ENCODE data around the gene DDX23.
"Not testable (repeated sequence)": the region's sequence is repeated elsewhere in the genome, so short reads cannot be mapped to it uniquely, and the experiment has no call there.

DDX23 gene

DNA sequence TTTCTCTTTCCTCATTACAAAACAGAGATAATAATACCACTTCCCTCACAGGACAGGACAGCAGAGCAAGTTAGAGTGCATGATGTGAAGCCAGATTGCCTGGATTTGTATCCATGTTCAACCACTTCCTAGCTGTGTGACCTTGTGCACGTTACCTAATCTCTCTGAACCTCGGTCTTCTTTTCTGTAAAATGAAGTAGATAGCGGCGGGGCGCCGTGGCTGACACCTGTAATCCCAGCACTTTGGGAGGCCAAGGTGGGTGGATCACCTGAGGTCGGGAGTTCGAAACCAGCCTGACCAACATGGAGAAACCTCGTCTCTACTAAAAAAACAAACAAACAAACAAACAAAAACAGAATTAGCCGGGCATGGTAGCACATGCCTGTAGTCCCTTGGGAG lies 3.0 kb upstream of the DDX23 start:
- H3K4me1 Mint-ChIP-seq (ENCODE audit: low read depth): peaks cover 24% of the 10 kb centered on the region
- H3K4me3 Mint-ChIP-seq, H3K27ac Mint-ChIP-seq, H3K27me3 Mint-ChIP-seq, H3K9me3 Mint-ChIP-seq: not testable (repeated sequence)
- peaks cover 18% of the 10 kb centered on the region for H3K36me3 Mint-ChIP-seq (ENCODE audit: low read depth)
- intact Hi-C loops (cut with micrococcal nuclease): loop anchor here (5.0 kb wide), 1 partner anchor 122 kb away; the partner anchor contains the start of gene WNT1

DNA sequence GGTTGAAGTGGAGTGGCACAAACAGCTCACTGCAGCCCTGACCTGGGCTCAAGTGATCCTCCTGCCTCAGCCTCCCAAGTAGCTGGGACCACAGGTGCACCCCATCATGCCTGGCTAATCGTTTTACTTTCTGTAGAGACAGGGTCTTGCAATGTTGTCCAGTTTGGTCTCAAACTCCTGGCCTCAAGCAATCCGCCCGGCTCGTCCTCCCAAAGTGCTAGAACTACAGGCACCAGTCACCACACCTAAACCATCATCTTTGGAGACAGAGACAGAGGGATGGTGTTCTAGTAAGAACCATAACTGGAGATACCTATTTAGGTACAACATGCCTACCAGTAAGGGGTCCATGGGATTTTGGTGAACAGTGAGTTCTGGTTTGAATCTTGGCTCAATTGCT lies 2.5 kb upstream of the DDX23 start:
- H3K4me1 Mint-ChIP-seq (ENCODE audit: low read depth): peaks cover 27% of the 10 kb centered on the region
- H3K27me3 Mint-ChIP-seq: no peaks in the 10 kb centered on the region
- intact Hi-C loops (cut with micrococcal nuclease): loop anchor here (5.0 kb wide), 1 partner anchor 123 kb away; the partner anchor contains the start of gene WNT1
- no peak overlapping the region for H3K27ac Mint-ChIP-seq
- peaks cover 22% of the 10 kb centered on the region for H3K36me3 Mint-ChIP-seq (ENCODE audit: low read depth)
- no peak overlapping the region for H3K4me3 Mint-ChIP-seq
- no peaks in the 10 kb centered on the region for H3K9me3 Mint-ChIP-seq

DNA sequence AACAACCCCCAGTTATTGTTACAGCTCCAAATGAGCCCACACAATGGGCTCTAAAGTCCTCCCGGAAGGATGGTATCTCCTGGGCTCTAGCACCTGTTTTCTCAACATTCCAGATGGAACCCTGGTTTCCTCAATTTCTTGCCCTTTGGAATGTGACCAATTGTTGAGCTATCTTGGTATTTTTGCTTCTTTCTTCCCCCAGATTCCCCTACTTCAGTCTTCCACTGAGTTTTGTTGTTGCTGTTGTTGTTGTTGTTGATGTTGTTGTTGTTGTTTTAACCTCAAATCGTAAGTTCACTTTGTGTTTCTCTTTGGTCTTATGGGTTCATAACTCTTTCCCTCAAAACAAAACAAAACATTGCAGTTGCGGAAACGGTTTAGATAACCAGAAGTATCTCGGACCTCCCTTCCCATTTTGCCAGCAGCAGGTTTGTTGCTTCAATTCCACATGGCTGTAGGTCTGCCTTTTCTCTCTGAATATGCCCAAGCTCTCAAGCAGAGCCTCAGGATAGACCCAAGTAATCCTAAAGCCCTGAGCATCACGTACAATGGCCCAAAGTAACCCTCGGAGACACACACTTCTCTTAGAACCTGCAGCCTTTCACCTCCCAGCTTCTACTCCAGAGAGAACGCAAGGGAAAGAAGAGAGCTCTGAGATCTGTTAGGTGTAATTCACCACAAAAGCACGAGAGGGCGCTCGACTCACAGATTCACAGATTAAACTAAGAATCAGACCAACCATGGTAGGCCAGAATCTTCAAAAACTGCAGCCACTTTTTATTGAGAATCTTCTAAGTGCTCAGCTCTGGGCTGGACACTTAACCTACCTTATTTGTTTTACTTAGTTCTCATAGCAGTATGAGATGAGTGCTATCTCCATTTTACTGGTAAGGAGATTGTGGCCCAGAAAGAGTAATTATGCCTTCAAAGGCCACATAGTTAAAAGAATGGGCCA lies 1.0 kb upstream of the DDX23 start:
- H3K27me3 Mint-ChIP-seq: no peaks in the 10 kb centered on the region
- peak overlapping the region; percentile 96 for H3K4me3 Mint-ChIP-seq
- intact Hi-C loops (cut with micrococcal nuclease): loop anchor here (1.0 to 5.0 kb wide), 4 partner anchors 37 to 124 kb away; partner anchors contain the start of gene WNT1
- peaks cover 29% of the 10 kb centered on the region for H3K36me3 Mint-ChIP-seq (ENCODE audit: low read depth)
- H3K4me1 Mint-ChIP-seq (ENCODE audit: low read depth): peaks cover 33% of the 10 kb centered on the region
- H3K27ac Mint-ChIP-seq: peak overlapping the region; percentile 90
- H3K9me3 Mint-ChIP-seq: no peaks in the 10 kb centered on the region

DNA sequence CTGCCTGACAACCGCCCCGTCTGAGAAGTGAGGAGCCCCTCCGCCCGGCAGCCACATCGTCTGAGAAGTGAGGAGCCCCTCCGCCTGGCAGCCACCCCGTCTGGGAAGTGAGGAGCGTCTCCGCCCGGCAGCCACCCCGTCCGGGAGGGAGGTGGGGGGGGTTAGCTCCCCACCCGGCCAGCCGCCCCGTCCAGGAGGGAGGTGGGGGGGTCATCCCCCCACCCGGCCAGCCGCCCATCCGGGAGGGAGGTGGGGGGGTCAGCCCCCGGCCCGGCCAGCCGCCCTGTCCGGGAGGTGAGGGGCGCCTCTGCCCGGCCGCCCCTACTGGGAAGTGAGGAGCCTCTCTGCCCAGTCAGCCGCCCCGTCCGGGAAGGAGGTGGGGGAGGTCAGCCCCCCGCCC lies 9.9 kb downstream of the DDX23 start:
- H3K27me3 Mint-ChIP-seq; H3K27ac Mint-ChIP-seq; H3K9me3 Mint-ChIP-seq; intact Hi-C loops (cut with micrococcal nuclease); H3K4me3 Mint-ChIP-seq; H3K4me1 Mint-ChIP-seq (ENCODE audit: low read depth): not testable (repeated sequence)
- peaks cover 95% of the 10 kb centered on the region for H3K36me3 Mint-ChIP-seq (ENCODE audit: low read depth)

DNA sequence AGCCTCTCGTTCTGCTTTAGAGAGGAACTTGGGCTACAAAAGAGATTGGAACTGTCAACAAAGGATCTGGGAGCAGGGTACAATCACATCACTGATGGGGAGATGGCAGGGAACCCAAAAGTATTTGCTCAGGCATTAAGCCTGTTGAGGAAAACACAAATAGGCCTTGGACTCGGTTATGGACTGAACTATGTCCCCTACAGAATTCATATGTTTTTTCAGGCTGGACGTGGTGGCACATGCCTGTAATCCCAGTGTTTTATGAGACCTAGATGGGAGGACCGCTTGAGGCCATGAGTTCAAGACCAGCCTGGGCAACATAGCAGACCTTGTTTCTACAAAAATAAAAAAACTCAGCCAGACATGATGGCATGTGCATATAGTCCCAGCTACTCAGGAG lies 13.9 kb downstream of the DDX23 start:
- H3K4me3 Mint-ChIP-seq: no peak overlapping the region
- no peaks in the 10 kb centered on the region for H3K4me1 Mint-ChIP-seq (ENCODE audit: low read depth)
- intact Hi-C loops (cut with micrococcal nuclease): no loop called here
- no peaks in the 10 kb centered on the region for H3K27me3 Mint-ChIP-seq
- H3K36me3 Mint-ChIP-seq (ENCODE audit: low read depth): peaks cover 92% of the 10 kb centered on the region
- H3K9me3 Mint-ChIP-seq: no peaks in the 10 kb centered on the region
- H3K27ac Mint-ChIP-seq: no peak overlapping the region

DNA sequence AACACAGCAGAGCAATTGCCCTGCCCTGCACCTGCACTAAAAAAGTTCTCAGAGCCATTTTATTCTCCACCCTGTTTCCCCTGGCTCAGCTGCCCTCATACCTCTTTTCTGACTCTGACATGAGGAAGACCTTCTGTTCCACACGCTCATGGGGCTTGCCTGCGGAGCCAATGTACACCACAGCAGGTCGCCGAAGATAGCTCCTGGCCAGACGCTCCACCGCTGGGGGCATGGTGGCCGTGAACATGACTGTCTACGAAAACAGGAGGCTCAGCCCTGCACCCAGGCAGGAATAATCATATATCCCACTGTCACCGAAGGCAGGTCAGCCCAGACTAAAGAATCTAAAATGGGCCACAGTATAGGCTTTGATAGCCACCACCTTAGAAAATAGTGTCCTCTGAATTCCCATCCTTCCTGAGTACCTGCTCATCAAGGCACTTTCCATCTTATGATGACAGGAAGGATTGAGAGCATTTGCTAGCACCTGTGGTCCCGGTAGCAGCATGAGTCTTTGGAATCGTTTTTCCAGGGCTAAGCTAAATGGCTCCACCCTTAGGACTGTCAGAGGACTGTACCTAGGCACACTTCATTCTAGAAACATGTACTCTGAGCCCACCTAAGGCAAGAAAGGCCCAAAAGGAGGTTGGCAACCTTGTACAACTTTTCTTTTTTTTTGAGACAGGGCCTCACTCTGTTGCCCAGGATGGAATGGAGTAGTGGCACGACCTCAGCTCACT lies 19.5 kb downstream of the DDX23 start:
- no peaks in the 10 kb centered on the region for H3K27me3 Mint-ChIP-seq
- peaks cover 91% of the 10 kb centered on the region for H3K36me3 Mint-ChIP-seq (ENCODE audit: low read depth)
- no peaks in the 10 kb centered on the region for H3K4me1 Mint-ChIP-seq (ENCODE audit: low read depth)
- intact Hi-C loops (cut with micrococcal nuclease): no loop called here
- no peak overlapping the region for H3K27ac Mint-ChIP-seq
- H3K4me3 Mint-ChIP-seq: no peak overlapping the region
- H3K9me3 Mint-ChIP-seq: no peaks in the 10 kb centered on the region

DNA sequence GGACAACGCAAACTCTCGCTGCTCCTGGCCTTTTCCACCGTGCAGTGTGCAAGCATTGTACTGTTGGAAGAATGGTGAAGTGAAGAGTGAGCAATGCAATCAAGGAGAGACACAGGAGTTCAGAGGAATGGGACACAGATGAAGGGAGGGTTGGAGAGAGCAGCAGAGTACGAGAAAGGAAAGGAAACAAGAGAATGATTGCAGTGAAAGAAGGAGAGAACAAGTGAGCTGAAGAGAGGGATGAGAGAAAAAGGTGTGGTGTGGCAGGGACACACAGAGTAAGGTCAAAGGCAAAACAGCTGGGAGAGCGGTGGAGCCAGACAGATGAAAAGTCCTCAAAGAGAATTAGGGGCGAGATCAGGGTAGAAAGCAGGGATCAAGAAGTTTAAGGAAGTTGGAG lies 20.7 kb downstream of the DDX23 start:
- Mint-ChIP-seq H3K27me3 (no peaks in the 10 kb centered on the region), H3K4me3 (no peak overlapping the region), H3K9me3 (no peaks in the 10 kb centered on the region), H3K27ac (no peak overlapping the region), H3K36me3 (ENCODE audit: low read depth) (peaks cover 79% of the 10 kb centered on the region), H3K4me1 (ENCODE audit: low read depth) (no peaks in the 10 kb centered on the region)
- intact Hi-C loops (cut with micrococcal nuclease): no loop called here

DNA sequence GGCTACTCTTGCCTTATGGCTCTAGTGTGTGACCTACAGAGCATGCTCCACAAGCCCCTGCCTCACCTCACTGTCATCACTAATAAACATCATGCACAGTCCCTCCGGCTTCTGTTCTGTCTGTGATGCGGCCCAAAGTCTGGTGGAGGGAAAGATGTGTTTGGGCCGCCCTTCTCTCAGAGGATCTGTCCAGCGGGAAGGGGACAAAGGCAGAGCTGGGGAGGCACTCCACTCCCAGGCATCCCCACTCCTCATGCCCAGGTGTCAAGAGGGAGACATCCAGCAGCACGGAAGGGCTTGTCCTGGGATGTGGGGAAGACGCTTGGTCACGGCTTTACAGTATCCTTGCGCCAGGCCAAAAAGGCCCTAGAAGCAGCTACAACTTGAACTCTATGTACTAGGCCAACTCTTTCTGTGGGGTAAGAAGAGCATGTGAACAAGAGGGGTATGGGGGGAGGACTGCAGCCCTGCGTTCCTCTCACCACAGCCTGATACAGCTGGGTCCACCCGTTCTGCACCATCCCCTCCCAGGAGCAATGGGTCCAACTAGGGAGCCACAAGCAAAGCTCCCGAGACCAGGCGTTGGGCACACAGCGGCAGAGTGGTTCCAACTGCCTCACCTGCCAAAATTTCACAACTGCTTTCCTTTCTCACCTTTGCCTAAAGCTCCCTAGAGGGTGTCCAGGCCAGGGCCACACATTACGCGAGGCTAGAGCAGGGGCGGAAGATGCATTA lies 23.0 kb downstream of the DDX23 start:
- no peak overlapping the region for H3K27ac Mint-ChIP-seq
- H3K9me3 Mint-ChIP-seq: no peaks in the 10 kb centered on the region
- intact Hi-C loops (cut with micrococcal nuclease): no loop called here
- H3K27me3 Mint-ChIP-seq: no peaks in the 10 kb centered on the region
- H3K36me3 Mint-ChIP-seq (ENCODE audit: low read depth): peaks cover 59% of the 10 kb centered on the region
- H3K4me3 Mint-ChIP-seq: no peak overlapping the region
- H3K4me1 Mint-ChIP-seq (ENCODE audit: low read depth): no peaks in the 10 kb centered on the region

DNA sequence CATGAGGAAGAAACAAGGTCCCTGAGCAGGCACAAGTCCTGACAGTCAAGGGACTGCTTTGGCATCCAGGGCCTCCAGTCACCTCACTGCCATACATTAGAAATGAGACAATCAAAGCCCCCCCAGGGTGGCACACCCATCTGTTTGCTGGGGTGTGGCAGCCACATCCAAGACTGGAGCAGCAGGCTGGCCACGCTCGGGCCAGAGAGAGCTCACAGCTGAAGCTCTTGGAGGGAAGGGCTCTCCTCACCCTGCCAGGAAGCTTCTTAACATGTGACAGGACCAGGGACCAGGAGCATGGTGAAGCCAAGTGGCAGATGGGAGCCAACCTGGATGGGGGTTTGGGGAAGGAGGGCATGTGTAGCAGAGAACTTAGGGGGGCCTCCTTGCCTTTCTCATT lies 23.7 kb downstream of the DDX23 start:
- Mint-ChIP-seq H3K36me3 (ENCODE audit: low read depth) (peaks cover 52% of the 10 kb centered on the region), H3K27me3 (peaks cover 2% of the 10 kb centered on the region), H3K4me1 (ENCODE audit: low read depth) (no peaks in the 10 kb centered on the region), H3K9me3 (no peaks in the 10 kb centered on the region), H3K4me3 (no peak overlapping the region), H3K27ac (no peak overlapping the region)
- intact Hi-C loops (cut with micrococcal nuclease): no loop called here

DNA sequence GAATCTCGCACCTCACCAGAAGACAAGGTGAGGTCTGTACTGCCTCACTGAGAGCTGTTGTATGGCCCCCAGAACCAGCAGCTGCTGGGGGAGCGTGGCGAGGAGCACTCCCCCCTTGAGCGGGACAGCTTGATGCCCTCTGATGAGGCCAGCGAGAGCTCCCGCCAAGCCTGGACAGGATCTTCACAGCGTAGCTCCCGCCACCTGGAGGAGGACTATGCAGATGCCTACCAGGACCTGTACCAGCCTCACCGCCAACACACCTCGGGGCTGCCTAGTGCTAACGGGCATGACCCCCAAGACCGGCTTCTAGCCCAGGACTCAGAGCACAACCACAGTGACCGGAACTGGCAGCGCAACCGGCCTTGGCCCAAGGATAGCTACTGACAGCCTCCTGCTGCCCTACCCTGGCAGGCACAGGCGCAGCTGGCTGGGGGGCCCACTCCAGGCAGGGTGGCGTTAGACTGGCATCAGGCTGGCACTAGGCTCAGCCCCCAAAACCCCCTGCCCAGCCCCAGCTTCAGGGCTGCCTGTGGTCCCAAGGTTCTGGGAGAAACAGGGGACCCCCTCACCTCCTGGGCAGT lies 24.4 kb downstream of the DDX23 start:
- intact Hi-C loops (cut with micrococcal nuclease): no loop called here
- Mint-ChIP-seq H3K27me3 (peaks cover 7% of the 10 kb centered on the region), H3K36me3 (ENCODE audit: low read depth) (peaks cover 45% of the 10 kb centered on the region), H3K4me3 (no peak overlapping the region), H3K4me1 (ENCODE audit: low read depth) (no peaks in the 10 kb centered on the region), H3K9me3 (no peaks in the 10 kb centered on the region), H3K27ac (no peak overlapping the region)

DNA sequence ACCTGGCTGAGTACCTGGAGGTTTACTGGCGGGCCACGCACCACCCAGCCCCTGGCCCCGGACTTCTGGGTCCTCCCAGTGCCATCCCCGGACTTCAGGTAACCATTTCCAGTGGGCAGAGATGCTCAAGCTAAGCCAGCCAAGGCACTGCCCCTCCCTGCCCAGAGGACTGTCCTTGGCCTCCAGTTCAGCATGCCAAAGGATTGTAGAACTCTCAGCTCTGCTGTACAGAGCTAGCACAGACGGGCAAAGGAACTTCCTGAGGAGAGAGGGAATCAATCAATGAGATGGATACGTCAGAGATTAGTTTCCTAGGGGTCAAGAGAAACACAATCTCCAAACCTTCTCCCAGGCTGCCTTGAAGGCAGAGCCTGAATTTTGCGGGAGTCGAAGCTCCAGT lies 24.9 kb downstream of the DDX23 start:
- Mint-ChIP-seq H3K36me3 (ENCODE audit: low read depth) (peaks cover 39% of the 10 kb centered on the region), H3K27me3 (peaks cover 13% of the 10 kb centered on the region), H3K27ac (no peak overlapping the region), H3K9me3 (no peaks in the 10 kb centered on the region), H3K4me1 (ENCODE audit: low read depth) (no peaks in the 10 kb centered on the region), H3K4me3 (no peak overlapping the region)
- intact Hi-C loops (cut with micrococcal nuclease): no loop called here

DNA sequence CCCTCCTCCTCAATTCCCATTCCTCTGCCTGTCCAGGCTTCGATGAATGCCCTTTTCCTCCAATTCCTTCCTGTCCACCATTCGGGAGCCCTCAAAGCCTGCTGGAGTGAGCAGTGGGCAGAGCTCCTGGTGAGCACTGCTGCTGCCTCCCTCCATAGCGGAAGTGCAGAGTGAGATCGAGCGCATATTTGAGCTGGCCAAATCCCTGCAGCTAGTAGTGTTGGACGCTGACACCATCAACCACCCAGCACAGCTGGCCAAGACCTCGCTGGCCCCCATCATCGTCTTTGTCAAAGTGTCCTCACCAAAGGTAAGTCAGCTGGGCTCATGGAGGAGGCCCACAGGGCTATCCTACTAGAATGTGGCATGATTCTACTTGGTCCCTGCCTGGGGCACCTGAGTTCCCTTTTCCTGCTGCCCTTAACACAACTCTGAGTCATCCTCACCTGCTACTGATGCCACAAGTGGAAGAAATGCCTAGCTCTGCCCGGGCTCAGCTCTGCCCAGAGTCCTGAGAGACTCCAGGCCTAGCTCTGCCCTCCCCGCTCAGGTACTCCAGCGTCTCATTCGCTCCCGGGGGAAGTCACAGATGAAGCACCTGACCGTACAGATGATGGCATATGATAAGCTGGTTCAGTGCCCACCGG lies 25.6 kb downstream of the DDX23 start:
- intact Hi-C loops (cut with micrococcal nuclease): no loop called here
- Mint-ChIP-seq H3K4me3 (no peak overlapping the region), H3K4me1 (ENCODE audit: low read depth) (no peaks in the 10 kb centered on the region), H3K9me3 (no peaks in the 10 kb centered on the region), H3K27me3 (peaks cover 16% of the 10 kb centered on the region), H3K27ac (no peak overlapping the region), H3K36me3 (ENCODE audit: low read depth) (peaks cover 32% of the 10 kb centered on the region)

DNA sequence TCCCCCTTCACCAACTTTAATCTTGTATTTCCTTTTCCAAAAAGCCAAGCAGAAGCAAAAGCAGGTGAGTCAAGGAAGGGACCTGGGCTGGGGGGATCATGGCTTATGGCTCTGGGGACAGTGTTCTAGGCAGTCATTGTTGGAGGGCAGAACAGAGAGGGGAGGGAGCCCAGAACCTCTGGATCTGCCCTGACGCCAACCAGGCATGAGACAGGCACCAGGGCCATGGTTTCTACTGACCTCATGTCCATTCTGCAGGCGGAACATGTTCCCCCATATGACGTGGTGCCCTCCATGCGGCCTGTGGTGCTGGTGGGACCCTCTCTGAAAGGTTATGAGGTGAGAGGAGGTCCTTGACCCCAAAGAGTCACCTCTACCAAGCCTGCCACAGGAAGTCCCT lies 27.1 kb downstream of the DDX23 start:
- no peaks in the 10 kb centered on the region for H3K9me3 Mint-ChIP-seq
- no peak overlapping the region for H3K27ac Mint-ChIP-seq
- H3K4me1 Mint-ChIP-seq (ENCODE audit: low read depth): no peaks in the 10 kb centered on the region
- peaks cover 18% of the 10 kb centered on the region for H3K36me3 Mint-ChIP-seq (ENCODE audit: low read depth)
- H3K4me3 Mint-ChIP-seq: no peak overlapping the region
- intact Hi-C loops (cut with micrococcal nuclease): no loop called here
- H3K27me3 Mint-ChIP-seq: peaks cover 24% of the 10 kb centered on the region

Data from dendritic cell treated with granulocyte-macrophage colony-stimulating factor and Interleukin-4, amounts not matched to agents 40 ng/mL and 50 ng/mL, for 4 days (primary cell).